ENCODE measurements around the gene TADA1.

Gene TADA1

DNA sequence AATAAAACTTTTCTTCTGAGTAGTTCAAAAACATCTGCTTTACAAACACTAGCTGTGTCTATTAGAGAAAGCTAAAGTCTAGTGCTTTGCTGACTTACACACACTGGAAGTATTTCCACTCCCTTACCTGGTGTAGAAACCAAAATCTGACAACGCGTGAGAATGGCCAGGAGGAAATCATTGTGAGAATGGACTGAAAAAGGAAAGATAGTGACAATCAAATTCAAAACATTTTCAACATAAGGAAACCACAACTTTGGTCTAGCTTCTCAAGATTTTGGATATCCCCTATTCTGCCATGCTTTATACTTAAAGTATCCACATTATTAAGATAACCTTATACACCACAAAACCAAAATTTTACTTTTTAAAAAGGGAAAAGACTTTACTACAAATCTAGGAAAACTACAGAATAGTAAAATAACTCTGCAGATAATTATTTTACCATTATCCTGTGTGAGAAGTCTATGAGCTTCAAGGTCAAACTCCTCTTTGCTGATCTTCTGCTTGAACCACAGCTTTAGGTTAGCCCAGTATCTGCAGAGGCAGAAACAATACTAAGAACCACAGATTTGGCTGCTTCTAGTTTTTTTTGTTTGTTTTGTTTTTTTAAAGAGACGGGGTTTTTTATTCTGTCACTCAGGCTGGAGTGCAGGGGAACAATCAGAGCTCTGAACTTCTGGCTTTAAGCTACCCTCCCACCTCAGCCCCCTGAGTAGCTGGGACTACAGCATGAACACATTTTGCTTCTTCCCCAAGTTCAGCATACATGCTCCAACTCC is 6.6 kb downstream of the TADA1 start:
- Histone ChIP-seq H3K36me3 (ENCODE audit: insufficient read depth, low read length) (peaks cover 56% of the 10 kb centered on the region), H3K4me3 (ENCODE audit: low read depth in 1 of 2, low read length in 2 of 2) (no peak overlapping the region), H4K20me1 (ENCODE audit: insufficient read depth, low read length) (peaks cover 45% of the 10 kb centered on the region; the same call in 1 of the 2 replicates), H2AFZ (ENCODE audit: low read depth, low read length) (no peak overlapping the region), H3K27me3 (ENCODE audit: insufficient read depth, low read length, poor library complexity) (no peaks in the 10 kb centered on the region), H3K9ac (ENCODE audit: low read depth, low read length) (no peak overlapping the region), H3K27ac (ENCODE audit: low read length) (no peak overlapping the region), H3K4me1 (ENCODE audit: insufficient read depth, low read length) (peaks cover 16% of the 10 kb centered on the region), H3K79me2 (ENCODE audit: insufficient read depth, low read length) (peaks cover 87% of the 10 kb centered on the region), H3K4me2 (ENCODE audit: insufficient read depth, low read length) (no peak overlapping the region), H3K9me3 (ENCODE audit: insufficient read depth, low read length, severe bottlenecking) (no peaks in the 10 kb centered on the region)
- no peak for TF ChIP-seq EZH2 (IDR thresholded peaks at IDR 0.05; ENCODE audit: borderline replicate concordance, low read depth, low read length, severe bottlenecking)
- TF ChIP-seq, protein P1, sequence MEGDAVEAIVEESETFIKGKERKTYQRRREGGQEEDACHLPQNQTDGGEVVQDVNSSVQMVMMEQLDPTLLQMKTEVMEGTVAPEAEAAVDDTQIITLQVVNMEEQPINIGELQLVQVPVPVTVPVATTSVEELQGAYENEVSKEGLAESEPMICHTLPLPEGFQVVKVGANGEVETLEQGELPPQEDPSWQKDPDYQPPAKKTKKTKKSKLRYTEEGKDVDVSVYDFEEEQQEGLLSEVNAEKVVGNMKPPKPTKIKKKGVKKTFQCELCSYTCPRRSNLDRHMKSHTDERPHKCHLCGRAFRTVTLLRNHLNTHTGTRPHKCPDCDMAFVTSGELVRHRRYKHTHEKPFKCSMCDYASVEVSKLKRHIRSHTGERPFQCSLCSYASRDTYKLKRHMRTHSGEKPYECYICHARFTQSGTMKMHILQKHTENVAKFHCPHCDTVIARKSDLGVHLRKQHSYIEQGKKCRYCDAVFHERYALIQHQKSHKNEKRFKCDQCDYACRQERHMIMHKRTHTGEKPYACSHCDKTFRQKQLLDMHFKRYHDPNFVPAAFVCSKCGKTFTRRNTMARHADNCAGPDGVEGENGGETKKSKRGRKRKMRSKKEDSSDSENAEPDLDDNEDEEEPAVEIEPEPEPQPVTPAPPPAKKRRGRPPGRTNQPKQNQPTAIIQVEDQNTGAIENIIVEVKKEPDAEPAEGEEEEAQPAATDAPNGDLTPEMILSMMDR (IDR thresholded peaks at IDR 0.05; ENCODE audit: borderline replicate concordance, extremely low read depth, low read length, poor library complexity, severe bottlenecking): no peak
- ATAC-seq (ENCODE audit: insufficient read depth, low read depth) (no peak), DNase-seq (no peak)

DNA sequence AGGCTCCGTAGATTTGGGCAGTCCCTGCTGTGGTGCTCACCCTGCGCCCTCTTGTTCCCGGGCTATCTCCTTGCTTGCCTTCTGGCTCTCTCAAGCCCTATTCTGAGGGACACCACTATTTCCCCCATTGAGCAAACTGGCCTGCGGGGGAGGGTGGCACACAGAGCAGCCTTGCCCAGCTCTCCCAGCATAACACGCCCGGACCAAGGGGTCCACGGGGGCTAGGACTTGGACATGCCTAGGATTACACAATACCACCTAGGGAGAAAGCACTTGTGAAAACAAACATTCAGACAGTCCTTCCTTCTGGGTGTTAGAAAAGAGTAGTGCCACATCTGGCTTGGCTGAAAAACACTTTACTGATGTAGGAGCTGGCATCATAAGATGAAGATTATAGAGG is 7.4 kb downstream of the TADA1 start:
- H3K27me3 ChIP-seq (ENCODE audit: insufficient read depth, low read length, poor library complexity): no peaks in the 10 kb centered on the region
- no peak overlapping the region for H2AFZ ChIP-seq (ENCODE audit: low read depth, low read length)
- no peak overlapping the region for H3K9ac ChIP-seq (ENCODE audit: low read depth, low read length)
- H3K27ac ChIP-seq (ENCODE audit: low read length): no peak overlapping the region
- ATAC-seq (ENCODE audit: insufficient read depth, low read depth) (no peak), DNase-seq (no peak)
- peaks cover 8% of the 10 kb centered on the region; the same call in 1 of the 2 replicates for H3K4me1 ChIP-seq (ENCODE audit: insufficient read depth, low read length)
- H3K4me2 ChIP-seq (ENCODE audit: insufficient read depth, low read length): no peak overlapping the region
- H3K36me3 ChIP-seq (ENCODE audit: insufficient read depth, low read length): peaks cover 63% of the 10 kb centered on the region
- no peak overlapping the region for H3K4me3 ChIP-seq (ENCODE audit: low read depth in 1 of 2, low read length in 2 of 2)
- peaks cover 82% of the 10 kb centered on the region for H3K79me2 ChIP-seq (ENCODE audit: insufficient read depth, low read length)
- no peaks in the 10 kb centered on the region for H3K9me3 ChIP-seq (ENCODE audit: insufficient read depth, low read length, severe bottlenecking)
- peaks cover 47% of the 10 kb centered on the region; the same call in 1 of the 2 replicates for H4K20me1 ChIP-seq (ENCODE audit: insufficient read depth, low read length)
- no peak for TF ChIP-seq EZH2 (IDR thresholded peaks at IDR 0.05; ENCODE audit: borderline replicate concordance, low read depth, low read length, severe bottlenecking)
- TF ChIP-seq, protein P1 (IDR thresholded peaks at IDR 0.05; ENCODE audit: borderline replicate concordance, extremely low read depth, low read length, poor library complexity, severe bottlenecking): no peak

DNA sequence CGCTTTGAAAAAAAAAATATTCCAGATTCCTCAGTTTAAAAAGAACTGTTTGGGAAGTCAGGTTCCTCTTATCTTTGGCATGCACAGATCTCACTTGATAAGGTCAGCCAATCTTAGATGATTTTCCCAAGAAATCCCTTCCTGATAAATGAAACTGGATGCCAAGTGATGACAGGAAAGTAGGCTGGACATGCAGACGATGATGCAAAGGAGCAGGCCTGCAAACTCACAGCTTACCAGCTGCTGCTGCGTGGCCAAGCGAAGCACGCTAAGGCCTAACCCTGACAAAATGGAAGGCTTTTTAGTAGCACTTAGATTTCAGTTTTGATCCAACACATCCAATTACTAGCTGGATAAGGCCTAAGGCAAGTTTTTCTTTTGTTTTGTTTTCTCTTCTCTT is 10.1 kb downstream of the TADA1 start:
- DNase-seq (no peak), ATAC-seq (ENCODE audit: insufficient read depth, low read depth) (no peak)
- H3K9ac ChIP-seq (ENCODE audit: low read depth, low read length): no peak overlapping the region
- H3K4me2 ChIP-seq (ENCODE audit: insufficient read depth, low read length): no peak overlapping the region
- peaks cover 29% of the 10 kb centered on the region; the same call in 1 of the 2 replicates for H4K20me1 ChIP-seq (ENCODE audit: insufficient read depth, low read length)
- no peak overlapping the region for H3K4me3 ChIP-seq (ENCODE audit: low read depth in 1 of 2, low read length in 2 of 2)
- no peak for TF ChIP-seq EZH2 (IDR thresholded peaks at IDR 0.05; ENCODE audit: borderline replicate concordance, low read depth, low read length, severe bottlenecking)
- TF ChIP-seq, protein P1 (IDR thresholded peaks at IDR 0.05; ENCODE audit: borderline replicate concordance, extremely low read depth, low read length, poor library complexity, severe bottlenecking): no peak
- H3K36me3 ChIP-seq (ENCODE audit: insufficient read depth, low read length): peaks cover 80% of the 10 kb centered on the region
- no peaks in the 10 kb centered on the region; the same call in 1 of the 2 replicates for H3K4me1 ChIP-seq (ENCODE audit: insufficient read depth, low read length)
- H3K27me3 ChIP-seq (ENCODE audit: insufficient read depth, low read length, poor library complexity): no peaks in the 10 kb centered on the region
- peaks cover 58% of the 10 kb centered on the region for H3K79me2 ChIP-seq (ENCODE audit: insufficient read depth, low read length)
- H3K9me3 ChIP-seq (ENCODE audit: insufficient read depth, low read length, severe bottlenecking): no peaks in the 10 kb centered on the region
- no peak overlapping the region for H2AFZ ChIP-seq (ENCODE audit: low read depth, low read length)
- H3K27ac ChIP-seq (ENCODE audit: low read length): no peak overlapping the region
